ENCODE data around the gene DNAJA3.

Gene DNAJA3

DNA sequence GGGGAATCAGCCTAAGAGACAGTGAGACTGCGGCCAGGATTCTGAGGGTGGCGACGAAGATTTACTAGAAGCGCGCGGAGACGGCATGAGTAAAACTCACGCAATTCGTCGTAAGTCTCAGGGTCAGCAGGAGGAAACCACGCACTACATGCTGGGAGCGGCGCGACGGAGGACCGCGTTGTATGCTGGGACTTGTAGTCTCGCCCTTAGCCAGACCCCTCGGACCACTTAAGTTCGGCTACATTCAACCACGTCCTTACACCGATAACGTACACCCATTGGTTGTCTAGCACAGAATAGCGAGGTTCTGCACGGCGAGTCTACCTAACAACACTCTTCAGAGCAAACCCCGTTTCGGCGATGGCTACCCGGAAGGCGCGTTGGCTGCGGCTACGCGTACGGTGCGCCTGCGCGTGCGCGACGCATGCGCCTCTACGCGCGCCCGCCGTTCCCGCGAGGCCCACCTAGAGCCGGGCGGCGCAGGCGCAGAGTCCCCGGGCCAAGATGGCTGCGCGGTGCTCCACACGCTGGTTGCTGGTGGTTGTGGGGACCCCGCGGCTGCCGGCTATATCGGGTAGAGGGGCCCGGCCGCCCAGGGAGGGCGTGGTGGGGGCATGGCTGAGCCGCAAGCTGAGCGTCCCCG, at the start of gene DNAJA3:
Gene DNAJA3, plus strand, starts transcription at position 491 of the 643 bp plus-strand sequence. Its CDS starts 14 bp downstream, at position 505.
- DNase-seq (ENCODE audit: low spot score) = peak; percentile 97

DNA sequence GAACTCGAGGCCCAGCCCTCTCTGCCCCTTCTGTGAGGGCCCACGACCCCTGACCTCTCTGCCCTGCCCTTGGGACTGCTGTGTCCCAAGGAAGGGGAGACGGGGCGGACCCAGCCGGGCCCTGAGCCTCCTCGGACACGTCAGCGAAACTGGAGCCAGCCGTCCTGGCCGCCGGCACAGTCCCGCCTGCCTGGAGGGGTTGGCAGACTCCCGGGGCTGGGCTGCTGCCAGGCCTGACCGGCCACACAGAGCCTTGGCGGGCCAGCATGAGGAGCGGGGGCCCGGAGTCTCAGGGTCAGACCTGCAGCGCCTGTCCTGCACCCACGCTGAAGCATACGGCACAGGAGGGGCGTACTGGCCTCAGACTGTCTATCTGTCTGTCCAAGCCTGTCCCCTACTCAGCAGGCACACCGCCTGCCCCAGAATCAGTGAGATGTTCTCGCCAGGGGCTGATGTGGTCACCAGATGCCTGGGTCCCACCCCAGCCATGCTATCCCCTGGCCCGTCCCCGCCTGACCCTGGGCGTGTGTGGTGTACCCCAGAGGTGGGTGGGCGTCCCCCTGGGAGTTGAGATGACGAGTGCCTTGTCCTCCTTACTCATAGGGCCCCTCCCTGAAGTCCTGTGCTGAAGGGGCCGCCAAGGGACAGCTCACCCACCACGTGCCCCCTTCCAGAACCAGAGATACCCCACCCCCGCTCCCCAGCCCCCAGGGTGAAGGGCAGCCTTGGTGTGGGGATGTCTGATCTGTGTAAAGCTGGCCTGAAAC, 49.4 kb upstream of the DNAJA3 start:
- peak; percentile 74 for DNase-seq (ENCODE audit: low spot score)

DNA sequence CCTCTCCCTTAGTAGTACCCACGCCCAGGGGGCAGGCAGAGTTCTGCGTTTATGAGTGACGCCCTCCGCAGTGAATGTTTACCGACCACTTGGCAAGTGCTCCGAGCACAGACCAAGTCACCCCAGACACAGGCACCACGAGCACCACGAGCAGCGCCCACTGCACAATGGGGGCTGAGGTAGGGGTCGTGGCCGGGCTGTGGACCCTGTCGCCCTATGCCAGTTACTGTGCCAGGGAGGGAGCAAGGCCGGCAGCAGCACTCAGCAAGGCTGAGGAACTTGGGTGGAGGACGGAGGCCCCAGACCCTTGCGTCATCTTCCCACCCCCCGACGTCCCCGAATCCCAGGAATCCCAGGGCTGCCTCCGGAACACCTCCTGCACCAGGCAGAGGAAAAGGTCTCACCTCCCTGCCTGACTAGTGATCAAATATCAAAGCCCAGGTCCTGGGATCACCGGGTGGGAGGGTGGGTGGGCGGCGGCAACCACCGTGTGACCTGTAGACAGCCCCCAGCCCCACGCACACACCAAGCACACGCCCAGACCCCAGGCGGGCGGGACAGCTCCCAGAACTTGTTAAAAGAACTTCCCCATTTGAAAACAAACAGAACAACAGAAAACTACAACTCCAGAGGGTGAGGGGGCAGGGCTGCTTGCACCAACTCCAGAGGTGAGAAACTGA, 48.6 kb upstream of the DNAJA3 start:
- no peak for DNase-seq (ENCODE audit: low spot score)

DNA sequence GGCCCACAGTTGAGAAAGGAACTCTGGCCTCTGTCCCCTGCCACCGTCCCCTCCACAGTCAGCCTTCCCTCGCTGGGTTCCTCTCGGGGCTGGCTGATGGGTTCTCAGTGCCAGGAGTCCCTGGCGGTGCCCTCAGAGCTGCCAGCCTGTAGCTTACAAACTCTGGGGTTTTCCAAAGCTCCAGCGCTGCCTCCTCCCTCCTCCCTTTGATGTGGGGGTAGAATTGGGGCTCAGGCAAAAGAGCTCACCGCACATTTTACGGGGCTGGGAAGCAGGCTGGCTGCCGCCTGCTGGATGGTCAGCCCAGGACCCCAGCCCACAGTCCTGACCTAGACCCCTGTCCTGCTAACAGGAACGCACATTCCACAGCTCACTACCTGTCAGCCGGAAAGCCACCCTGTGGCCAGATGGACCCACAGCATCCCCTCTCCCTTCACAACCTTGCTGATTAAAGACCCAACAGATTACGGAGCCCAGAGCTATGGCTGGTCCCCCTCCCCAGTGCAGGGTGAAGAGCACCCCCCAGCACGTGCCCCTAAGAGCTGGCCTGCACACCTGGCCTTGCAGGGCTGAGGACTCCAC, 48.0 kb upstream of the DNAJA3 start:
- no peak for DNase-seq (ENCODE audit: low spot score)

DNA sequence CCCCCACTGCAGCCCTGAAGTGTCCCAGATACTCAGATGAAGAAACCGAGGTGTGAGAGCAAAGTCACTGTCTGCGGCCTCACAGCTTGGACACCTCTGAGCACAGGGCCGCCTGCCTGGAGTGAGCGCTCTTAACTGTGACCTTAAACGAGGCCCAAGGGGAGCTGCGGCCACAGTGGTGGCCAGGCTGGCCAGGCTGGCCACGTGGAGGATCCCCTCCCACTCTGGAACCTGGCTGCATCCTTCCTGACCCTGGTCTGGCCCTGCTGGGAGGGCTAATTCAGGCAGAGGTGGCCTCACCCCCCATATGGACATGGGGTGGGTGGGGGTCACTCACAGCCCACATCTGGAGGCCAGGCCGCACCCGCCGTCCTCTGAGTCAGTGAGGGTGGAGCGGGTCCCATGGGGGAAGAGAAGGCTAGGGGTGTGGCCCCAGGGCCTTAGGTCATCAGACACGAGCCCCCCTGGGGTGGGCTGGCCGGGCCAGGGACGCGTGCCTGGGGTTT, 47.5 kb upstream of the DNAJA3 start:
- no peak for DNase-seq (ENCODE audit: low spot score)

DNA sequence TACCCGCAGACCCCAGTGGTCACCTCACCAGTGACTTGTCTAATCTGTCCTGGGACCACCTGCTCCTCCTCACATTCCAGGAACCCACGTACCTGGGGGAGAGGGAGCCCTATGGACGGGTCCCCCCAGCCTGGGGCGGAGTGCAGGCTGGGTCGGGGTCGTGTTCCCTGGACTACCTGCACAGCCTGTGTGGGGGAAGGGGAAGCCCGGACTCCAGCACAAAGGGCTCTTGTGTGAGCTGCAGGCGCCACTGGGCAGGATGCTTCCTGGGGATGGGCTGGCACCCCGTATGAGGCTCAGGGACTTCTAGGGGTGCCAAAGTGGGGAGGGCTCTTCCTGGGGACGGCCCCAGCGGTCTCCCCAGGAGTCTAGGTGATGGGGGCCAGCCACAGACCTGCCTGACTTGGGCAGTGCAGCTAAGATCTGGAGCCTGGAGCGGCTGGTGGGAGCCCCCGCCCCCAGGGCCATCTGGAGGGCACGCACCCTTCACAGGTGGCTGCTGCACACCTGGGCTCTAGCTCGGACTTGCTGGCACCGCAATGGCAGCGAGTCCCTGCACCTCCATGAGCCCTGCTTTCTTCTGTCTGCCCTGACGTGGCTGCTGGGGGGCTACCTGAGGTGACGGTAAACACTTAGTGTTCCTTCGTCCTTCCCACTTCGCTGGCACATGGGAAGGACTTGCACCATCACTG, 46.5 kb upstream of the DNAJA3 start:
- no peak for DNase-seq (ENCODE audit: low spot score)

DNA sequence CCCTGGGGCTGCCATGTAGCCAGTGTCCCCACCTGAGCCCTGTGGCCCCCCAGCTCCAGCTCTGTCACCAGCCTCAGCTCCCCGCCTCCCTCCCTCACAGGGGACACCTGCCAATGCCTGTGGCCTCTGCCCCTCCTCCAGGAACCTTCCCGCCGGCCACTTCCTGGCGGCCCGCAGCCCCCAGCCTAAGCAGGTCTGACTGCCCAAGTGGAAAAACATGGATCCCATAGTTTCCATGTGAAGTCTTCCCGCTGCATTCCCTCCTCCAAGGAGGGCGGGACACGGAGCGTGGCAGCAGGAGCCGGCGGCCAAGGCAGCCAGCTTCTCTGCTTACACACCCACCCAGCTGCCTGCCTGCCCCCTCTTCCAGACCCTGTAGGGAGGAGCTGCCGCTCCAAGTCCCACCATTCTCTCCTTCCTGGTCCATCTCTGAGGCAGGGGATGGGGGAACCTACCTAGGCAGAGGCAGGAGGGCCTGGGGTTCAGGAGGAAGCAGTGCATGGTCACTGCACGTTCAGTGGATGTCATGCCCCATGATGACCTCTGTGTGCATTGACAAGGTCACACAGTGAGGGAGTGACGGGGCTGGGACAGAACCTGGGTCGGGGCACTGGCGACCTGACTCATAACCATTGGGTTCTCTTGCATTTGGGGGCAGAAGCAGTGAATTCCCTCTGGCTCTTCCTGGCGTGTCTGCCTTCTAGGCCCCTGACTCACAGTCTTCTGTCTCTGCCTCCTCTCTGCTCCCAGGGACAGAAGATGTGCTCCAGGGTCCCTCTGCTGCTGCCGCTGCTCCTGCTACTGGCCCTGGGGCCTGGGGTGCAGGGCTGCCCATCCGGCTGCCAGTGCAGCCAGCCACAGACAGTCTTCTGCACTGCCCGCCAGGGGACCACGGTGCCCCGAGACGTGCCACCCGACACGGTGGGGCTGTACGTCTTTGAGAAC, 45.3 kb upstream of the DNAJA3 start:
- no peak for DNase-seq (ENCODE audit: low spot score)

DNA sequence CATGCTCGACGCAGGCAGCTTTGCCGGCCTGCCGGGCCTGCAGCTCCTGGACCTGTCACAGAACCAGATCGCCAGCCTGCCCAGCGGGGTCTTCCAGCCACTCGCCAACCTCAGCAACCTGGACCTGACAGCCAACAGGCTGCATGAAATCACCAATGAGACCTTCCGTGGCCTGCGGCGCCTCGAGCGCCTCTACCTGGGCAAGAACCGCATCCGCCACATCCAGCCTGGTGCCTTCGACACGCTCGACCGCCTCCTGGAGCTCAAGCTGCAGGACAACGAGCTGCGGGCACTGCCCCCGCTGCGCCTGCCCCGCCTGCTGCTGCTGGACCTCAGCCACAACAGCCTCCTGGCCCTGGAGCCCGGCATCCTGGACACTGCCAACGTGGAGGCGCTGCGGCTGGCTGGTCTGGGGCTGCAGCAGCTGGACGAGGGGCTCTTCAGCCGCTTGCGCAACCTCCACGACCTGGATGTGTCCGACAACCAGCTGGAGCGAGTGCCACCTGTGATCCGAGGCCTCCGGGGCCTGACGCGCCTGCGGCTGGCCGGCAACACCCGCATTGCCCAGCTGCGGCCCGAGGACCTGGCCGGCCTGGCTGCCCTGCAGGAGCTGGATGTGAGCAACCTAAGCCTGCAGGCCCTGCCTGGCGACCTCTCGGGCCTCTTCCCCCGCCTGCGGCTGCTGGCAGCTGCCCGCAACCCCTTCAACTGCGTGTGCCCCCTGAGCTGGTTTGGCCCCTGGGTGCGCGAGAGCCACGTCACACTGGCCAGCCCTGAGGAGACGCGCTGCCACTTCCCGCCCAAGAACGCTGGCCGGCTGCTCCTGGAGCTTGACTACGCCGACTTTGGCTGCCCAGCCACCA, 44.4 kb upstream of the DNAJA3 start:
- DNase-seq (ENCODE audit: low spot score) = peak; percentile 73

DNA sequence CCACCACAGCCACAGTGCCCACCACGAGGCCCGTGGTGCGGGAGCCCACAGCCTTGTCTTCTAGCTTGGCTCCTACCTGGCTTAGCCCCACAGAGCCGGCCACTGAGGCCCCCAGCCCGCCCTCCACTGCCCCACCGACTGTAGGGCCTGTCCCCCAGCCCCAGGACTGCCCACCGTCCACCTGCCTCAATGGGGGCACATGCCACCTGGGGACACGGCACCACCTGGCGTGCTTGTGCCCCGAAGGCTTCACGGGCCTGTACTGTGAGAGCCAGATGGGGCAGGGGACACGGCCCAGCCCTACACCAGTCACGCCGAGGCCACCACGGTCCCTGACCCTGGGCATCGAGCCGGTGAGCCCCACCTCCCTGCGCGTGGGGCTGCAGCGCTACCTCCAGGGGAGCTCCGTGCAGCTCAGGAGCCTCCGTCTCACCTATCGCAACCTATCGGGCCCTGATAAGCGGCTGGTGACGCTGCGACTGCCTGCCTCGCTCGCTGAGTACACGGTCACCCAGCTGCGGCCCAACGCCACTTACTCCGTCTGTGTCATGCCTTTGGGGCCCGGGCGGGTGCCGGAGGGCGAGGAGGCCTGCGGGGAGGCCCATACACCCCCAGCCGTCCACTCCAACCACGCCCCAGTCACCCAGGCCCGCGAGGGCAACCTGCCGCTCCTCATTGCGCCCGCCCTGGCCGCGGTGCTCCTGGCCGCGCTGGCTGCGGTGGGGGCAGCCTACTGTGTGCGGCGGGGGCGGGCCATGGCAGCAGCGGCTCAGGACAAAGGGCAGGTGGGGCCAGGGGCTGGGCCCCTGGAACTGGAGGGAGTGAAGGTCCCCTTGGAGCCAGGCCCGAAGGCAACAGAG, 43.5 kb upstream of the DNAJA3 start:
- DNase-seq (ENCODE audit: low spot score) = no peak

DNA sequence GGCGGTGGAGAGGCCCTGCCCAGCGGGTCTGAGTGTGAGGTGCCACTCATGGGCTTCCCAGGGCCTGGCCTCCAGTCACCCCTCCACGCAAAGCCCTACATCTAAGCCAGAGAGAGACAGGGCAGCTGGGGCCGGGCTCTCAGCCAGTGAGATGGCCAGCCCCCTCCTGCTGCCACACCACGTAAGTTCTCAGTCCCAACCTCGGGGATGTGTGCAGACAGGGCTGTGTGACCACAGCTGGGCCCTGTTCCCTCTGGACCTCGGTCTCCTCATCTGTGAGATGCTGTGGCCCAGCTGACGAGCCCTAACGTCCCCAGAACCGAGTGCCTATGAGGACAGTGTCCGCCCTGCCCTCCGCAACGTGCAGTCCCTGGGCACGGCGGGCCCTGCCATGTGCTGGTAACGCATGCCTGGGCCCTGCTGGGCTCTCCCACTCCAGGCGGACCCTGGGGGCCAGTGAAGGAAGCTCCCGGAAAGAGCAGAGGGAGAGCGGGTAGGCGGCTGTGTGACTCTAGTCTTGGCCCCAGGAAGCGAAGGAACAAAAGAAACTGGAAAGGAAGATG, 42.8 kb upstream of the DNAJA3 start:
- DNase-seq (ENCODE audit: low spot score) = no peak

DNA sequence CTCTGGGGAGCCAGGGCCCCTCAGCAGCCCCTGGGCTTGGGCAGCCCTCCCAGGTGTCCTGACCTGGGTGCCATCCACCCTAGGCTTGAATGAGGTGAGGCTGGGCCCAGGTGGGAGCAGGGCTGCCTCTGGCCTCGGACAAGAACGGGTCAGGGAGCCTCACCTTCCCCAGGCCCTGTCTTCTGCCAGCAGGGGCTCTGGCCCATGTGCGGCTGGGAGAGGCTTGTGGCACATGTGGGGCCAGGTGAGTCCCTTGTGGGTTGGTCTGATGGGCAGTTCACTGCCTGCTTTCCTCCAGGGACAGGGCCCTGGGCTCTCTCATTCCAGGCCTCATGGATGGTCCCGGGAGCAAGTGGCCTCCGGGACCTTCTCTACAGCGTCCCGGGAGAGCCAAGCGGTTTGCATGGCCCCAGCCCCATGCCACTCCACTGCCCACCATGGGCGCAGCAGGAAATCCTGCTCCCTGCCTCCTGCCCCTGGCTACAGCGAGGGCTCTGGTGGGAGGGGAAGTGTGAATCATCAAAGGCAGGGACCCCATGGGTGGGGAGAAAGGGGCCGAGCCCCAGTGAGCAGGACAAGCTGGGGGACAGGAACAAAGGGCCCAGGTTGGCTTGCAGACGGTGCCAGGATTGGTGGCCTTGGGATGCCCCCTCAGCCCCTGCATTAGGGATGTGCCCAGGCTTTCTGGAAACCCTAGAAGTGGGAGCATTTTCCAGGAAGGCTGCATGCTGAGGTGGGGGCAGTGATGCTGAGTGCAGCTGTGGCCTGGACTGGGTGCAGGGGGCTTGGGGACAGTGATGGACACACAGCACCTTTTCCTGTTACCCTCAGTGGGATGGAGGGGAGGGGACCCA, 41.9 kb upstream of the DNAJA3 start:
- no peak for DNase-seq (ENCODE audit: low spot score)

DNA sequence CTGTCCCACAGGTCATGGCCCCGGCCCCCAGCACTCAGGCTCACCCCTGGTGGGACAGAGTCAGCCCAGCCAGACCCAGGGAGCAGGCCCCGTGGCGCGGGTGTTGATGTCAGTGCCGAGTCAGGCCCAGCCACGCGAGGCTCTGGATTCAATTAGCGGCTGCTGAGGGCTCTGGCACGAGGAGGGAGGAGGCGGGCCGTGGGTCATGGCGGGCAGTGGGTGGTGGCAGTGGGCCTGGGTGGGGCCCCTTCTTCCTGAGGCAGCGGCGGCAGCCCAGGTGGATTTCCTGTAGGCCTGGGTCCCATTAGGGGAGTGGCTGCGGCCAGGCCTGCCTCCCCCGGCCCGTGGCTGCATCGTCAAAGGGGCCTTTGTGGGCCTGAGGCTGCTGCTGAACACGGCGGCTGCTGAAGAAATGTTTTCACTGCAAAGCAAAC, 41.1 kb upstream of the DNAJA3 start:
- DNase-seq (ENCODE audit: low spot score) = no peak

DNA sequence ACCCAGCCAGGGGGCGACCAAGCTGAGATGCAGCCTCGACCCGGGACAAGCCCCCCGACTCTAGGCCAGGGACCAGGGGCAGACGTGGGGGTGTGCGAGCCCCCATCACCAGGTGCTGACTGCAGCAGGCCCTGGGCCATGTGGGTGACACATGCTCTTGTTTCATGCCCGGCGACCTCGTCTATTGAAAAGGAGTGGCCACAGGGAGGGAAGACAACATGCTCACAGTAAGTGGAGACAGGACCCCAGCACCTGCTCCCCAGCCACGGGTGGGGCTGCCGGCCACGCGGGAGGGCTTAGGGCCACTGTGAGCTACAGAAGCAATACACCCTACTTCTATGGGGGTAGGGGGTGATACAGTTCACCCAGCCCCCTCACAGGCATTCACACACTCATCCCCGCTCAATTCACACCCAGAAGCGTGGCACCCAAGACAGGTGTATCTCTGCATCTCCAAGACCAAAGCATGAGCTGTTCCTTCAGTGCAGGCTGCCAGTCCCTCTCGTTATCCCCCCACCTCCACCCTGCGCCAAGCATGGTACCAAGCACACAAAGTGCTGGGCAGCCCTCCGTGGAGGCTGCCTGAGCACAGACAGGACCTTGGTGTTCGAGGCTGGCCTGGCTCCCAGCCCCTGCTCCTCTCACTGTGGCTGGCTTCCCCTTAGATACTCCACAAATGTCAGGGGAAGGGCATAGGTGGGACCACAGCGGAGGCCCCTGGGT, 40.4 kb upstream of the DNAJA3 start:
- no peak for DNase-seq (ENCODE audit: low spot score)

DNA sequence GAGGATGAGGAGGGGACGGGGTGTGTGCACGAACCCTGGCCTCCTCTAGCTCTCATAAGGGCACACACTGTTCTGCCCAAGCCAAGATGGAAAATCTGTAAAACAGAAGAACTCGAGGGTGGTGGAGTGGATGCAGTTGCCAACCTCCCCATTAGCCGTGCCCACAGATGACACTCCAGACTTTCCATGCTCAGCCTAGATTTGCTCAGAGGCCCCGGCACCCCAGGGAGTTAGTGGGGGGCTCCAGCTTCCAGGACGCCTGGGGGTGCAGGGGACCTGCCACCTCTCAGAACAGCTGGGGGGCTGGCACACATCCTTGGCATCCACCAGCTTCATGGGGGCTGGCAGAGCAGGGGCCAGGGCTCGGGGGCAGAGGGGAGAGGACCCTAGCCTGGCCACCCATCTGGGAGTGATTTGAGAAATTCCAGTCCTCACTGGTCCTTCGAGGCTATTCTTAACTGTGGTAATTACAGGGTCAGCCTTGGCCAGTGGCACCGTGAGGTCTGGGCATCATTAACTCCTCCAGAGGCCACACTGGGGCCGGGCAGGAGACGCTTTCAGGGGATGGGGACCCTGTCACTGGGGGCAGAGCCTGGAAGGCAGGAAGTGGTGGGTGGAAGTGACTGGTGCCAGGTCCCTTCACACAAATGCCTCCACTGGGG, 39.7 kb upstream of the DNAJA3 start:
- DNase-seq (ENCODE audit: low spot score) = no peak

DNA sequence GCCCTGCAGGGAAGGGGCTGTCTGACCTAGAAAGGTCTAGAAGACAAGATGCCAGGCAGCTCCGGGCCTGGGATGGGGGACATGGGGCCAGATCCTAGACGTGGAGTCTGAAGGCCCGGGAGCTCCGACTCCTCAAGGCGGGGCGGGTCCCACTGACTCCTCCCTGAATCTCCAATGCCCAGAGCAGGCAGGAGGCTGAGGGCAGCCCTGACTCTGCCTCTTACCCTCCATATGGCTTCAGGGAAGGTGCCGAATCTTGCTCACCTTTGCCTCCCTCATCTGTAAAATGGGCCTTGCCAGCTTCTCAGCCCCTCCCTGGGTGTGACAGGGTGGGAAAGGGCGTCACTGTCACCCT, 39.2 kb upstream of the DNAJA3 start:
- no peak for DNase-seq (ENCODE audit: low spot score)

DNA sequence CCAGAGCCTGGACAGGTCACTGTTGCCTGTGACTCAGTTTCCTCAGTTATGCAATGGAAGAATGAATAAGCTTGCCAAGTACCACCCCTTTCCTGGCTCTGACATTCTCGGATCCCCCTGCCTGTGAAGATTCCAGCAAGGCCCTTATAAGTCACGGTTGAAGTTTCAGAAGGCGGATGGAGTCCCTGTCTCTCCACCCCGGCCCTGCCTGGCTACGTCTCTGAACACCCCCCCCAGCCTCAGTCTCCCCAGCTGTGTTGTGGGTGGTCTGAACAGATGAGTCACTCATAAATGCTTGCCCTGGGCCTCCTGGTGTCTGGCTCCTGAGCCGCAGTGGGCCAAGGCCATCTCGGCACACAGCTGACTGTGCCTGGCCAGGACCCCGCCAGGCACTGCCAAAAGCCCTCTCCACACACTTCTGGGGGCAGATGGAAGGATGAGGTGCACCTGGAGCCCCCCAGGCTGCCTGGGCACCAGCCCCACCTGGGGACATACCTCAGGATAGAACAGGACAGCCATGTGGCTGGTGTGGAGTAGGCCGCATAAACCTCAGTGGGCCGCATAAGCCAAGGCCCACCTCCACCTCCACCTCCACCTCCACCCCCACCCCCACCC, 38.6 kb upstream of the DNAJA3 start:
- no peak for DNase-seq (ENCODE audit: low spot score)
